ENCODE data around the gene GNAS-AS1.

GNAS-AS1 gene

DNA sequence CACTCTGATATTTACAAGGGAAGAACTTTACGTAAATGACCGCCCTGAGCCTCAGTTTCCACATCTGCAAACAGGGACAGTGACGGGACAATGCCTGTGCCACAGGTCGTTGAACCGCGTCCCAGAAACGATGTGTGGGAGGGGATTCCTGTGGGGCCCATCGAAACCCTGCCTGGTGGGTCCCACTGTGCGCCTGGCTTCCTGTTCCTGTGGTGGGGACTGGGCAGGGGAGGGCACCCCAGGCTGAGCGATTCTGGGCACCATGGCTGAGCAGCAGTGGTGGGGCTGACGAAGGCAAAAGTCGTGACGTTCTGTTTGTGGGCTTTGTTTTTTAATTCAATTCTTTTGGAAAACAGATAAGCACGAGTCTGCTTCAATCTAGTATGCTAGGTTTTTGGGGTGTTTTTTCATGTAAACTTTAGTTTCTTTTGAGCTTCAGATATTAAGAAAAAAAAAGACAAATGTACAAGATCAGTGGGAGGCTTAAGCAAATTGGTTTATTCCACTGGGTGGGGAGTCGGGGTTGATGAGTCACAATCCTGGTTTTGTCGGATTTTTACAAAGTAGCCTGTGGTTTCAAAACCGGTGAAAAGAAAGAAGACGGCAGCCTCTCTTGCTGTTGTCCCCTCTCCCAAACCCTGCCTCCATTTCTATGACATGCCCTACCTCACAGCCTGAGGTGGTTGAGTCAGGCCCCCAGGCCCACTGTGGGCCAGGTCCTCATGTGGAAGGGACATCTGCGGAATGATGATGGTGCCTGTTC, 40.4 kb downstream of the GNAS-AS1 start:
- no peaks in the 10 kb centered on the region for H3K27me3 ChIP-seq (ENCODE audit: insufficient read depth, low read length, poor library complexity)
- no CpG with 5 or more reads among the region's 19 CpGs for WGBS (ENCODE audit: extremely low coverage, insufficient coverage, low lambda C conversion rate)
- no peak for DNase-seq

DNA sequence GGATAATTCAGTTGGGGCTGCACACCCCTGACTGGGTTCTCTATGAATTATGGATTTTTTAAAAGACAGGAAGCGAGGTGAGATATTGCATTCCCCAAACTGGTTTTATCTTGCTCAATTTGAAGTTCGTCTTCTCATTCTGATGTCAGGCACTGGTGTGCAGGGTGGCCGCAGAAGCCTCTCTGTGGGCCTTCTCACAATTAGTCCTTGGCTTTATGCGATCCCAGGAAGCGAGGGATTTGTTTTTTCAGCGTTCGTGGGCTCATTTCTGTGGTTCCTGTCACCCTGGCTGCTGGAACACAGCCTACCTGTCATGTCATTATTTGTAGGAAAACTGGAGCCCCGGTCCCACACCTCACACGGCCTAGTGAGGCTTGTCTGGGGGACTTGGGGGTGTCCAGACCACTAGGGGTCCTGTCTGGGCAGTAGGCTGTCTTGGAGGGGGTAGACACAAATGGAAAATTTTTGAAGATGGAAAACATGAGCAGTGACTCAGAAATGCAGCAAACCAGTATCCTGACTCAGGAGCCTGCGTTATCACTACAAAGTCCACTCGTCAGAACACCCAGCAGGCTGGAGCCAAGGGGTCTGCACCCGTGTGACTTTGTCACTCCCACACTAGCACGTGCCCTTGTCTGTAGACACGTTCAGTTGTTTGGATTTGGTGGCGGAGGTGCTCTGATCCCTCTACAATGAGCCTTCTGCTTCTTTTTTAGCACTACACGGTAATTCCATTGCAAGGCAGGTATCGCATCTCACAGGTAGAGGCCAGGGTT, 42.2 kb downstream of the GNAS-AS1 start:
- Histone ChIP-seq H3K23ac (ENCODE audit: low read length) (no peak overlapping the region), H4K5ac (ENCODE audit: low read length) (no peak overlapping the region), H3K4me1 (ENCODE audit: control insufficient read depth, low read depth, low read length) (peaks cover under 1% of the 10 kb centered on the region), H3K4ac (ENCODE audit: low read depth, low read length) (no peak overlapping the region), H3K79me2 (ENCODE audit: control insufficient read depth, insufficient read depth, low read length) (no peaks in the 10 kb centered on the region), H4K8ac (ENCODE audit: low read depth, low read length) (no peak overlapping the region), H3K79me1 (ENCODE audit: low read length) (no peaks in the 10 kb centered on the region), H3K56ac (ENCODE audit: low read length) (no peak overlapping the region), H2BK5ac (ENCODE audit: low read length) (no peak overlapping the region), H3K36me3 (ENCODE audit: control insufficient read depth, insufficient read depth, low read length) (no peaks in the 10 kb centered on the region), H3K27ac (ENCODE audit: low read depth, low read length) (no peak overlapping the region), H3K4me2 (ENCODE audit: low read length) (no peak overlapping the region), H3K18ac (ENCODE audit: low read length) (no peak overlapping the region), H2BK120ac (ENCODE audit: low read depth, low read length) (no peak overlapping the region), H3K9ac (ENCODE audit: low read length) (no peak overlapping the region), H3K4me3 (ENCODE audit: low read length) (no peak overlapping the region), H2BK15ac (replicated peaks; ENCODE audit: low read depth) (no peak overlapping the region), H2AK5ac (ENCODE audit: low read length) (no peak overlapping the region), H3K27me3 (ENCODE audit: insufficient read depth, low read length, poor library complexity) (no peaks in the 10 kb centered on the region)
- no peak for DNase-seq
- WGBS (ENCODE audit: extremely low coverage, insufficient coverage, low lambda C conversion rate), result no CpG with 5 or more reads among the region's 17 CpGs

More for the DNA sequence above, 40.4 kb downstream of the GNAS-AS1 start:
- Histone ChIP-seq H3K27ac (ENCODE audit: low read depth, low read length) (no peak overlapping the region), H3K79me1 (ENCODE audit: low read length) (no peaks in the 10 kb centered on the region), H2AK5ac (ENCODE audit: low read length) (no peak overlapping the region), H3K18ac (ENCODE audit: low read length) (no peak overlapping the region), H3K4me3 (ENCODE audit: low read length) (no peak overlapping the region), H4K8ac (ENCODE audit: low read depth, low read length) (no peak overlapping the region), H3K36me3 (ENCODE audit: control insufficient read depth, insufficient read depth, low read length) (no peaks in the 10 kb centered on the region), H3K4me1 (ENCODE audit: control insufficient read depth, low read depth, low read length) (no peaks in the 10 kb centered on the region), H3K23ac (ENCODE audit: low read length) (no peak overlapping the region), H3K4ac (ENCODE audit: low read depth, low read length) (no peak overlapping the region), H3K79me2 (ENCODE audit: control insufficient read depth, insufficient read depth, low read length) (no peaks in the 10 kb centered on the region), H3K56ac (ENCODE audit: low read length) (no peak overlapping the region), H3K4me2 (ENCODE audit: low read length) (no peak overlapping the region), H2BK15ac (replicated peaks; ENCODE audit: low read depth) (no peak overlapping the region), H2BK5ac (ENCODE audit: low read length) (no peak overlapping the region), H3K9ac (ENCODE audit: low read length) (no peak overlapping the region), H4K5ac (ENCODE audit: low read length) (no peak overlapping the region), H2BK120ac (ENCODE audit: low read depth, low read length) (no peak overlapping the region)

DNA sequence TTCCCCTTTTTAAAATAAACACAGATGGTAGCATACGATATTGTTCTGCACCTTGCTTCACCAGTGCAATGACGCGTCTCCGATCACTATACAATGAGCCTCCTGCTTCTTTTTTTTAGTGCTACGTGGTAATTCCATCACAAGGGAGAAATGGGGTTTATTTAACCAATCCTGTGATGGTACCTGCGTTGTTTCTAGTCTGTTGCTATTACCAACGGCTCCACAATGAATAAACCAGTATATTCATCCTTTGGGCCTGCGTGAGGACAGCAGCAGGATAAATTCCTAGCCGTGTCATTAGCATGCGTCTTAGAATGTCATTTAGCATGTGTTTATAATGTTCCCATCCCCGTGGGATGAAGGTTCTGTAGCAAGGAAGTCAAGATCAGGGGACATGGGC, 42.9 kb downstream of the GNAS-AS1 start:
- H2BK120ac ChIP-seq (ENCODE audit: low read depth, low read length), result no peak overlapping the region
- no peak overlapping the region for H3K4me3 ChIP-seq (ENCODE audit: low read length)
- H4K8ac ChIP-seq (ENCODE audit: low read depth, low read length), result no peak overlapping the region
- no peak overlapping the region for H2BK15ac ChIP-seq (replicated peaks; ENCODE audit: low read depth)
- H3K4me2 ChIP-seq (ENCODE audit: low read length), result no peak overlapping the region
- H3K4me1 ChIP-seq (ENCODE audit: control insufficient read depth, low read depth, low read length), result peaks cover 6% of the 10 kb centered on the region
- H3K4ac ChIP-seq (ENCODE audit: low read depth, low read length), result no peak overlapping the region
- no peak overlapping the region for H4K5ac ChIP-seq (ENCODE audit: low read length)
- H3K27ac ChIP-seq (ENCODE audit: low read depth, low read length), result no peak overlapping the region
- H3K23ac ChIP-seq (ENCODE audit: low read length), result no peak overlapping the region
- H2BK5ac ChIP-seq (ENCODE audit: low read length), result no peak overlapping the region
- H3K36me3 ChIP-seq (ENCODE audit: control insufficient read depth, insufficient read depth, low read length), result no peaks in the 10 kb centered on the region
- no peak overlapping the region for H3K56ac ChIP-seq (ENCODE audit: low read length)
- H3K9ac ChIP-seq (ENCODE audit: low read length), result no peak overlapping the region
- H2AK5ac ChIP-seq (ENCODE audit: low read length), result no peak overlapping the region
- no peaks in the 10 kb centered on the region for H3K79me2 ChIP-seq (ENCODE audit: control insufficient read depth, insufficient read depth, low read length)
- no peaks in the 10 kb centered on the region for H3K27me3 ChIP-seq (ENCODE audit: insufficient read depth, low read length, poor library complexity)
- H3K18ac ChIP-seq (ENCODE audit: low read length), result no peak overlapping the region
- WGBS (ENCODE audit: extremely low coverage, insufficient coverage, low lambda C conversion rate), result no CpG with 5 or more reads among the region's 11 CpGs
- no peaks in the 10 kb centered on the region for H3K79me1 ChIP-seq (ENCODE audit: low read length)
- DNase-seq, result no peak

DNA sequence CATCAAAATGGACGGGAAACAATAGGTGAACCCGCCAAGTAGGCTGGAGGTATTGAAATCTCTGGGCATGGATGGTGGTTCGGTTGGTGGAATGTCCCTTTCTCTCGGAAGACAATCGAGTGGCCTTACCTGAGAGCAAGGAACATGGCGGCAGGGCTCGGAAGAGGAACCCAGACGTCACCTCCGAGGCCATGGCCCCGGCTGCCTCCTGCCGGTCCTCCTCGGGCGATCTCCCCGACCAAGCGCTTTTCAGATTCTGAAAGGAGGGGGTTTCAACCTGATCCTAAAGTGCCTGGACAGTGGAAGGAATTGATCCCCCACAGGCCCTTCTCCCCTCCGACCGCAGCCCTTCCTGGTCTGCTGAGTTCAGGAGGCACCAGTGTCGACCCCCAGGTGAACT, 47.2 kb downstream of the GNAS-AS1 start:
- Histone ChIP-seq H3K27me3 (ENCODE audit: insufficient read depth, low read length, poor library complexity) (no peaks in the 10 kb centered on the region), H3K56ac (ENCODE audit: low read length) (no peak overlapping the region), H3K36me3 (ENCODE audit: control insufficient read depth, insufficient read depth, low read length) (no peaks in the 10 kb centered on the region), H2BK5ac (ENCODE audit: low read length) (no peak overlapping the region), H3K18ac (ENCODE audit: low read length) (no peak overlapping the region), H3K4me3 (ENCODE audit: low read length) (no peak overlapping the region), H3K4me2 (ENCODE audit: low read length) (no peak overlapping the region), H3K27ac (ENCODE audit: low read depth, low read length) (no peak overlapping the region), H3K79me2 (ENCODE audit: control insufficient read depth, insufficient read depth, low read length) (no peaks in the 10 kb centered on the region), H4K8ac (ENCODE audit: low read depth, low read length) (no peak overlapping the region), H3K9ac (ENCODE audit: low read length) (no peak overlapping the region), H4K5ac (ENCODE audit: low read length) (no peak overlapping the region), H3K4me1 (ENCODE audit: control insufficient read depth, low read depth, low read length) (peaks cover 8% of the 10 kb centered on the region), H3K23ac (ENCODE audit: low read length) (no peak overlapping the region), H2AK5ac (ENCODE audit: low read length) (no peak overlapping the region), H3K79me1 (ENCODE audit: low read length) (no peaks in the 10 kb centered on the region), H3K4ac (ENCODE audit: low read depth, low read length) (no peak overlapping the region), H2BK15ac (replicated peaks; ENCODE audit: low read depth) (no peak overlapping the region), H2BK120ac (ENCODE audit: low read depth, low read length) (no peak overlapping the region)
- no CpG with 5 or more reads among the region's 18 CpGs for WGBS (ENCODE audit: extremely low coverage, insufficient coverage, low lambda C conversion rate)
- DNase-seq, result no peak

DNA sequence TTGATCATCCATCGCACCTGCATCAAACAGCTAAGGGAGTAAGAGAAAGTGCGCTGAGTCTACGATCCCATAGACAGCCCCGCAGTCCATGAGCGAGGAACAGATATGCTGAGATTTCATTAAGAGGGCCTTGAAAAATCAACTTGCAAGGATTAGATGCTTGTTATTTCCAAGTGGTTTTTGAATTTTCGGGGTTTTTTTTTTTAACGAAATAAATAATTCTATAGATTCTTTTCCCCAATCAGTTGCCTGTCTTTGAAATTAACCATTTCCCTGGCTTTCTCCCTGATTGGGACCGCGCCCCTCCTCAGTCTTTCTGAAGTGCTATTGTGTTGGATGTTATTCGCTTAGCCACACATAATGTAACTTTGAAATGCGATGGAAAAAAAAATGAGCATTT, 48.6 kb downstream of the GNAS-AS1 start:
- WGBS (ENCODE audit: extremely low coverage, insufficient coverage, low lambda C conversion rate), result no CpG with 5 or more reads among the region's 11 CpGs
- Histone ChIP-seq H4K8ac (ENCODE audit: low read depth, low read length) (no peak overlapping the region), H3K27ac (ENCODE audit: low read depth, low read length) (no peak overlapping the region), H2BK5ac (ENCODE audit: low read length) (no peak overlapping the region), H3K4me2 (ENCODE audit: low read length) (no peak overlapping the region), H3K9ac (ENCODE audit: low read length) (no peak overlapping the region), H3K18ac (ENCODE audit: low read length) (no peak overlapping the region), H3K23ac (ENCODE audit: low read length) (no peak overlapping the region), H3K56ac (ENCODE audit: low read length) (no peak overlapping the region), H3K27me3 (ENCODE audit: insufficient read depth, low read length, poor library complexity) (no peaks in the 10 kb centered on the region), H3K79me2 (ENCODE audit: control insufficient read depth, insufficient read depth, low read length) (no peaks in the 10 kb centered on the region), H3K36me3 (ENCODE audit: control insufficient read depth, insufficient read depth, low read length) (no peaks in the 10 kb centered on the region), H3K79me1 (ENCODE audit: low read length) (no peaks in the 10 kb centered on the region), H3K4me3 (ENCODE audit: low read length) (no peak overlapping the region), H2BK120ac (ENCODE audit: low read depth, low read length) (no peak overlapping the region), H2AK5ac (ENCODE audit: low read length) (no peak overlapping the region), H3K4me1 (ENCODE audit: control insufficient read depth, low read depth, low read length) (peaks cover 8% of the 10 kb centered on the region), H3K4ac (ENCODE audit: low read depth, low read length) (no peak overlapping the region), H2BK15ac (replicated peaks; ENCODE audit: low read depth) (no peak overlapping the region), H4K5ac (ENCODE audit: low read length) (no peak overlapping the region)
- no peak for DNase-seq
